GM18498 (cell line): ENCODE data around the gene OGFOD3.
"Not testable (repeated sequence)": the region's sequence is repeated elsewhere in the genome, so short reads cannot be mapped to it uniquely, and the experiment has no call there.

Experiments
- ATAC-seq: cut with Tn5 transposase; IDR thresholded peaks from one replicate; pipeline ENCODE4 v1.9.1; 2021; ENCODE audit warnings: mild to moderate bottlenecking, moderate library complexity; ENCODE audit not compliant: unreplicated experiment

The OGFOD3 gene

GRCh38 chr17:82358465-82359350 lies 59.7 kb downstream of the OGFOD3 start, which contains the start of gene TEX19:
Gene TEX19 (plus strand): TSS chr17:82359247. CDS start chr17:82362151, 2,904 bp downstream.
- no peak for ATAC-seq

GRCh38 chr17:82357394-82357793 lies 61.0 kb downstream of the OGFOD3 start:
- no peak for ATAC-seq

- ATAC-seq, result no peak
Observed at GRCh38 chr17:82356845-82357355, 61.5 kb downstream of the OGFOD3 start.

- no peak for ATAC-seq
Observed at GRCh38 chr17:82355770-82356427, 62.5 kb downstream of the OGFOD3 start.

- ATAC-seq, result no peak
Observed at GRCh38 chr17:82354804-82355308, 63.5 kb downstream of the OGFOD3 start.

- no peak for ATAC-seq
Observed at GRCh38 chr17:82353484-82353883, 64.9 kb downstream of the OGFOD3 start.

GRCh38 chr17:82351713-82352488 lies 66.5 kb downstream of the OGFOD3 start:
- no peak for ATAC-seq

- no peak for ATAC-seq
Observed at GRCh38 chr17:82351254-82351712, 67.1 kb downstream of the OGFOD3 start.

GRCh38 chr17:82350182-82351030 lies 68.0 kb downstream of the OGFOD3 start:
- no peak for ATAC-seq

GRCh38 chr17:82349287-82349701 lies 69.1 kb downstream of the OGFOD3 start:
- ATAC-seq, result no peak

- ATAC-seq, result no peak
Observed at GRCh38 chr17:82348866-82349265, 69.5 kb downstream of the OGFOD3 start.

- ATAC-seq, result no peak
Observed at GRCh38 chr17:82348434-82348833, 70.0 kb downstream of the OGFOD3 start.

- not testable (repeated sequence) for ATAC-seq
Observed at GRCh38 chr17:82347994-82348393, 70.4 kb downstream of the OGFOD3 start.

GRCh38 chr17:82346342-82347300 lies 71.8 kb downstream of the OGFOD3 start:
- ATAC-seq, result no peak

GRCh38 chr17:82345151-82345976 lies 73.0 kb downstream of the OGFOD3 start:
- no peak for ATAC-seq

- no peak for ATAC-seq
Observed at GRCh38 chr17:82344175-82344907, 74.0 kb downstream of the OGFOD3 start.

GRCh38 chr17:82343560-82343959 lies 74.8 kb downstream of the OGFOD3 start:
- ATAC-seq, result no peak
